Tibial nerve (tissue), 4 donors: ENCODE results near the gene DISP3.

Source experiments
- CTCF ChIP-seq, 5 experiments: fragments of 200-600 bp in 3 of 5; fragments of 450-650 bp in 2 of 5; sonication (generic) in 3 of 5; IDR thresholded peaks; one replicate each; pipeline ENCODE4 v1.5.1; 2016 to 2019; ENCODE audit warnings: antibody characterized with exemption in 5 of 5, mild to moderate bottlenecking in 3 of 5, moderate library complexity in 2 of 5
- EP300 ChIP-seq, 2 donors: sonication (generic); formaldehyde crosslinking; IDR thresholded peaks; one replicate each; pipeline ENCODE4 v1.6.1; 2017; ENCODE audit warnings: antibody characterized with exemption in 2 of 2, mild to moderate bottlenecking in 1 of 2
- POLR2A ChIP-seq, 2 donors: fragments of 450-650 bp; IDR thresholded peaks; one replicate each; pipeline ENCODE4 v1.6.1; 2017; ENCODE audit warnings: antibody characterized with exemption in 2 of 2, mild to moderate bottlenecking in 2 of 2, moderate library complexity in 2 of 2

- TF ChIP-seq POLR2A (IDR thresholded peaks at IDR 0.05) (no peak), CTCF (IDR thresholded peaks at IDR 0.05) (no peak), EP300 (IDR thresholded peaks at IDR 0.05) (no peak)
Measured at GRCh38 chr1:11432526-11432925, 46.4 kb upstream of the DISP3 start.
